ENCODE data around the gene ADCY7. TPM values are rescaled to one million over a fixed set of nuclear protein-coding genes. Genes with fewer than 3 reads are reported as not detected.
"Not testable (repeated sequence)": the region's sequence is repeated elsewhere in the genome, so short reads cannot be mapped to it uniquely, and the experiment has no call there.

The ADCY7 gene
- total RNA-seq, 1 donor from 2014 or later = 46.0 TPM

- no peak for DNase-seq (ENCODE audit: low spot score)
Observed at GRCh38 chr16:50336884-50337283, 70.5 kb downstream of the ADCY7 start.

- DNase-seq (ENCODE audit: low spot score) = no peak
Observed at GRCh38 chr16:50338371-50339231, 72.2 kb downstream of the ADCY7 start.

GRCh38 chr16:50340578-50340977, 74.2 kb downstream of the ADCY7 start:
- DNase-seq (ENCODE audit: low spot score) = no peak

- not testable (repeated sequence) for DNase-seq (ENCODE audit: low spot score)
Observed at GRCh38 chr16:50343566-50343965, 77.2 kb downstream of the ADCY7 start.

GRCh38 chr16:50345210-50345609, 78.9 kb downstream of the ADCY7 start:
- DNase-seq (ENCODE audit: low spot score) = not testable (repeated sequence)

- DNase-seq (ENCODE audit: low spot score) = no peak
Observed at GRCh38 chr16:50351116-50351515, 84.8 kb downstream of the ADCY7 start.

- DNase-seq (ENCODE audit: low spot score) = no peak
Observed at GRCh38 chr16:50351952-50352351, 85.6 kb downstream of the ADCY7 start.

GRCh38 chr16:50354082-50354481, 87.7 kb downstream of the ADCY7 start:
- no peak for DNase-seq (ENCODE audit: low spot score)

GRCh38 chr16:50354629-50355456, 88.5 kb downstream of the ADCY7 start:
- no peak for DNase-seq (ENCODE audit: low spot score)

GRCh38 chr16:50359626-50360025, 93.3 kb downstream of the ADCY7 start:
- no peak for DNase-seq (ENCODE audit: low spot score)

- DNase-seq (ENCODE audit: low spot score) = no peak
Observed at GRCh38 chr16:50360033-50360778, 93.9 kb downstream of the ADCY7 start.

- no peak for DNase-seq (ENCODE audit: low spot score)
Observed at GRCh38 chr16:50360779-50361178, 94.4 kb downstream of the ADCY7 start.

- DNase-seq (ENCODE audit: low spot score) = no peak
Observed at GRCh38 chr16:50363656-50364055, 97.3 kb downstream of the ADCY7 start.

- no peak for DNase-seq (ENCODE audit: low spot score)
Observed at GRCh38 chr16:50365791-50366575, 99.6 kb downstream of the ADCY7 start.

Other genes with a start within 250 kb of the ADCY7 start
- 15.7 TPM for gene CNEP1R1, start 241.3 kb upstream of the ADCY7 start, total RNA-seq
- 17.7 TPM for gene HEATR3, start 200.6 kb upstream of the ADCY7 start, total RNA-seq
- gene TENT4B, start 113.2 kb upstream of the ADCY7 start, total RNA-seq = 13.3 TPM
- gene BRD7, start 102.4 kb downstream of the ADCY7 start, total RNA-seq = 59.1 TPM

Data from mucosa of gallbladder (tissue), 1 donor.